OCI-LY7 (cell line): Measurements from ENCODE around the gene APBB1.

Experiments used
- EZH2phosphoT487 ChIP-seq: fragments of 200-600 bp; sonication (generic); IDR thresholded peaks from 2 replicates; pipeline ENCODE4 v1.6.1; 2018; ENCODE audit warnings: low read depth, borderline replicate concordance, mild to moderate bottlenecking, mixed run types, antibody characterized with exemption, low read length, moderate library complexity, mixed read lengths
- TF ChIP-seq, protein P1 (sequence below): fragments of 200-600 bp; sonication (generic); conservative IDR thresholded peaks from 2 replicates; pipeline ENCODE4 v1.5.1; 2014; ENCODE audit warnings: mild to moderate bottlenecking, antibody characterized with exemption, low read length, moderate library complexity, mixed read lengths

DNA sequence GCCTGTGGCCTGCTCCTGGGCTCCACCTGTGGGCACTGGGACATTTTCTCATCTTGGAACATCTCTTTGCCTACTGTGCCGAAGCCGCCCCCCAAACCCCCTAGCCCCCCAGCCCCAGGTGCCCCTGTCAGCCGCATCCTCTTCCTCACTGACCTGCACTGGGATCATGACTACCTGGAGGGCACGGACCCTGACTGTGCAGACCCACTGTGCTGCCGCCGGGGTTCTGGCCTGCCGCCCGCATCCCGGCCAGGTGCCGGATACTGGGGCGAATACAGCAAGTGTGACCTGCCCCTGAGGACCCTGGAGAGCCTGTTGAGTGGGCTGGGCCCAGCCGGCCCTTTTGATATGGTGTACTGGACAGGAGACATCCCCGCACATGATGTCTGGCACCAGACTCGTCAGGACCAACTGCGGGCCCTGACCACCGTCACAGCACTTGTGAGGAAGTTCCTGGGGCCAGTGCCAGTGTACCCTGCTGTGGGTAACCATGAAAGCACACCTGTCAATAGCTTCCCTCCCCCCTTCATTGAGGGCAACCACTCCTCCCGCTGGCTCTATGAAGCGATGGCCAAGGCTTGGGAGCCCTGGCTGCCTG is 27.3 kb downstream of the APBB1 start:
- TF ChIP-seq, protein P1, sequence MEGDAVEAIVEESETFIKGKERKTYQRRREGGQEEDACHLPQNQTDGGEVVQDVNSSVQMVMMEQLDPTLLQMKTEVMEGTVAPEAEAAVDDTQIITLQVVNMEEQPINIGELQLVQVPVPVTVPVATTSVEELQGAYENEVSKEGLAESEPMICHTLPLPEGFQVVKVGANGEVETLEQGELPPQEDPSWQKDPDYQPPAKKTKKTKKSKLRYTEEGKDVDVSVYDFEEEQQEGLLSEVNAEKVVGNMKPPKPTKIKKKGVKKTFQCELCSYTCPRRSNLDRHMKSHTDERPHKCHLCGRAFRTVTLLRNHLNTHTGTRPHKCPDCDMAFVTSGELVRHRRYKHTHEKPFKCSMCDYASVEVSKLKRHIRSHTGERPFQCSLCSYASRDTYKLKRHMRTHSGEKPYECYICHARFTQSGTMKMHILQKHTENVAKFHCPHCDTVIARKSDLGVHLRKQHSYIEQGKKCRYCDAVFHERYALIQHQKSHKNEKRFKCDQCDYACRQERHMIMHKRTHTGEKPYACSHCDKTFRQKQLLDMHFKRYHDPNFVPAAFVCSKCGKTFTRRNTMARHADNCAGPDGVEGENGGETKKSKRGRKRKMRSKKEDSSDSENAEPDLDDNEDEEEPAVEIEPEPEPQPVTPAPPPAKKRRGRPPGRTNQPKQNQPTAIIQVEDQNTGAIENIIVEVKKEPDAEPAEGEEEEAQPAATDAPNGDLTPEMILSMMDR, result no peak
- no peak for TF ChIP-seq EZH2phosphoT487
